Glomerular visceral epithelial cell (primary cell): ENCODE results near the gene FOXRED2.
"Not testable (repeated sequence)": the region's sequence is repeated elsewhere in the genome, so short reads cannot be mapped to it uniquely, and the experiment has no call there.

Experiments
- DNase-seq: peaks from one replicate; pipeline ENCODE4 v3.0.0-alpha.2; 2016; ENCODE audit errors: extremely low spot score

FOXRED2 gene

GRCh38 chr22:36470162-36470993 is 36.5 kb downstream of the FOXRED2 start:
- DNase-seq, result peak; percentile 86

- DNase-seq, result no peak
Observed at GRCh38 chr22:36469094-36469710, 37.6 kb downstream of the FOXRED2 start.

- peak; percentile 95 for DNase-seq
Observed at GRCh38 chr22:36467946-36468345, 38.9 kb downstream of the FOXRED2 start.

GRCh38 chr22:36467042-36467810 is 39.6 kb downstream of the FOXRED2 start:
- DNase-seq, result peak; percentile 94

- no peak for DNase-seq
Observed at GRCh38 chr22:36466258-36466657, 40.6 kb downstream of the FOXRED2 start.

- DNase-seq, result peak; percentile 96
Observed at GRCh38 chr22:36465232-36466021, 41.4 kb downstream of the FOXRED2 start.

- no peak for DNase-seq
Observed at GRCh38 chr22:36464715-36465231, 42.1 kb downstream of the FOXRED2 start.

GRCh38 chr22:36463783-36464184 is 43.1 kb downstream of the FOXRED2 start:
- no peak for DNase-seq

GRCh38 chr22:36461665-36462649 is 44.9 kb downstream of the FOXRED2 start:
- peak; percentile 98 for DNase-seq

GRCh38 chr22:36460202-36460601 is 46.6 kb downstream of the FOXRED2 start:
- no peak for DNase-seq

- no peak for DNase-seq
Observed at GRCh38 chr22:36457688-36458450, 49.0 kb downstream of the FOXRED2 start.

GRCh38 chr22:36456464-36456845 is 50.4 kb downstream of the FOXRED2 start:
- no peak for DNase-seq

- DNase-seq, result no peak
Observed at GRCh38 chr22:36455571-36456463, 51.0 kb downstream of the FOXRED2 start.

- peak; percentile 70 for DNase-seq
Observed at GRCh38 chr22:36454916-36455570, 51.8 kb downstream of the FOXRED2 start.

GRCh38 chr22:36453855-36454378 is 52.9 kb downstream of the FOXRED2 start:
- no peak for DNase-seq

GRCh38 chr22:36452978-36453607 is 53.7 kb downstream of the FOXRED2 start:
- DNase-seq, result not testable (repeated sequence)
